ENCODE results near the gene TSPEAR.
"Not testable (repeated sequence)": the region's sequence is repeated elsewhere in the genome, so short reads cannot be mapped to it uniquely, and the experiment has no call there.

The TSPEAR gene

GRCh38 chr21:44650973-44651675, 60.2 kb downstream of the TSPEAR start:
- no peak for DNase-seq (ENCODE audit: low spot score)

DNA sequence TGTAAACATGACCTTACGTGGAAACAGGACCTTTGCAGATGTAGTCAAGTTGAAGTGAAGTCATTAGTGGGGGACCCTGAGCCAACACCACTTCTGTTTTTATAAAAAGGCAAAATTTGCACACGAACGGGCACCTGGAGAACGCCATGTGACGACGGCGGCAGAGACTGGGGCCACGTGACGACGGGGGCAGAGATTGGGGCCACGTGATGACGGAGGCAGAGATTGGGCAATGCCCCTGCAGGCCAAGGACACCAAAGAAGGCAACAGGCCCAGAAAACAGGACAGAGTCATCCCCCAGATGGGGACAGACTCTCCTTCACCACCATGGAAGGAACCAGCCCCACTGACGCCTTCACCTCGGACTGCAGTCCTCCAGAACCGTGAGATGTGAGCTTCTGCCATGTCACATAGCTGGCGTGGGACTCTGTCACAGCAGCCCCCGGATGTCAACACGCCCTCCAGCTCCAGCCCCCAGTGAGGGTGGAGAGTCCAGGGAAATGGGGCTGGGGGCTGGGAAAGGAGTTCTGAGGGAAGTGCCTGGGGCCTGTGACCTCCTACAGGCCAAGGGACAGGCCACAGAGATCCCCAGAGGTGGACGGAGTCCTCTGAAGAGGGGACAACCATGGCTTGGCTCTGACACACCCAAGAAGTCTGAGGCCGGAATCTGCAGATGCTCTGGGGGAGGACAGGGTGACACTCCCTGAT, 61.0 kb downstream of the TSPEAR start:
- no peak for DNase-seq (ENCODE audit: low spot score)

GRCh38 chr21:44649521-44650100, 61.8 kb downstream of the TSPEAR start:
- DNase-seq (ENCODE audit: low spot score): no peak

GRCh38 chr21:44648557-44649311, 62.6 kb downstream of the TSPEAR start:
- DNase-seq (ENCODE audit: low spot score): no peak

- DNase-seq (ENCODE audit: low spot score): no peak
Observed at GRCh38 chr21:44647222-44647552, 64.2 kb downstream of the TSPEAR start.

- not testable (repeated sequence) for DNase-seq (ENCODE audit: low spot score)
Observed at GRCh38 chr21:44646366-44647221, 64.8 kb downstream of the TSPEAR start, which contains the start of gene KRTAP10-11. Gene KRTAP10-11, plus strand, starts transcription at chr21:44646414. Its CDS starts 45 bp downstream, at chr21:44646459.

- no peak for DNase-seq (ENCODE audit: low spot score)
Observed at GRCh38 chr21:44644878-44645277, 66.5 kb downstream of the TSPEAR start.

- no peak for DNase-seq (ENCODE audit: low spot score)
Observed at GRCh38 chr21:44643741-44644310, 67.5 kb downstream of the TSPEAR start.

DNA sequence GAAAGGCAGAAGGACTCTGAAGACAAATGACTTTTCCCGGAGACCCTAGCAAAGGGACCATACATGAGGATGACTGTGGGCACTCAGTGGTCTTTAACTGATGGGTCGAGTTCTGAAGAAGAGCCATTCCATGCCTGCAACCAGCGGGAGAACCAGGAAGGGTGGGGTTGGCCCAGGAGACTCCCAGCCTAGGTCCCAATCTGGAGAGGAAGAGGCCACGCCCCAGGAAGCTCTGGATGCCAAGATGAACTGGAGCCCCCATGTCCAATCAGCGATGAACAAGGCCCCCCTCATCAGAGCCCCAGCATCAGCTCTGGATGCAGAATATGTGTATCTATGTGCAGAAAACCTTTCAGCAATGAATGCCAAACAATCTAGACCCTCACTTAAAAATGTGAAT, 70.6 kb downstream of the TSPEAR start:
- DNase-seq (ENCODE audit: low spot score): no peak

DNA sequence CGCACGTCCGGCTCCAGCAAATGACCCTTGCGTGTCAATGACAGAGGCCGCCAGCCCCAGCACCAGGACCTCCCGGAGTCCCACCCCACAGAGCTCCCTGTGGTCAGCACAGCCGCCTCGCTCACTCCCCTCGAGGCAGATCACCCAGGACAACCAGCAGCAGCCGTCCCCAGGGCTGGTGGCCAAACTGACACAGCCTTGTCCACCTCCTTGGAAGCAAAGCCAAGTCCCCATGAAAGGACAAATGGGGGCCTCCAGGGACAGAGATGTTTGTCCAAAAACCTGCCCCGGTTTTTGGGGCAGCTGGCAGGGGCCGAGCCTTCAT, 72.1 kb downstream of the TSPEAR start:
- no peak for DNase-seq (ENCODE audit: low spot score)

DNA sequence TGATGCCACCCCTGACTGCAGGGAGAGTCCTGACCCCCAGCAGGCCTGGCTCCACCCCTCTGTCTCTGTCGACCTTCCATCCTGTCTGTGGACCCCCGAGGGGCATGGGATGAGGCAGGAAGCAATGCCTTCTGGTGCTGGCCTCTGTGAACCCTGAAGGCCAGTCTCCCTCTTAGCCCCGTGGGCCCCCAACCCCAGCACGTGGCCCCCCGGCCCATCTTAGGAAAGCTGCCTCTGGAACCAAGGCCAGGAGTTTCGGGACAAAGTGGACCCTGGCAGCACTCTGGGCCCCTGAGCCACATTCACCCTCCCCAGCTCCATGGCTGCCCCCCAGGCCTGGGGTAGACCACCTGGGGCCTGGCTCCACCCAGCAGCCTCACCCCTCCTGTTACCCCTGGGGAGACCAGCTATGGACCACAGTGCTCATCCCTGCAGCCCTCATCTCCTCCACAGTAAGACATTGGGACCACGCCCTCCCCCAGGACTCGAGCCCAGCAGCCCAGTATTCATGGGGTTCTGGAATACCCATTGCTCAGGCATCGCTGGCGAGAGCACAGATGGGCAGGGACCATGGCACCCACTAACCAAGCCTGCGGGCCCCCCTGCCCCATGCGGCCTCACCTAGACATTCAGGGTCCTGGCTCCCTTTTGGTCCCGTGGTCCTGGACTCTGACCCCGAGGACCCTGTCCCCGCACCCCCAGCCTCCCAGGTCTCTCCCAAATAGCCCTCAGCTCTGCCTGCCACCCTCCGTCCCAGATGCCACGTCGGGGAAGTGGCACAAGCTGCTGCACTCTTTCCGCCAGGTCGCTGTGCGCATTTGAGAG, 72.7 kb downstream of the TSPEAR start:
- DNase-seq (ENCODE audit: low spot score): not testable (repeated sequence)

DNA sequence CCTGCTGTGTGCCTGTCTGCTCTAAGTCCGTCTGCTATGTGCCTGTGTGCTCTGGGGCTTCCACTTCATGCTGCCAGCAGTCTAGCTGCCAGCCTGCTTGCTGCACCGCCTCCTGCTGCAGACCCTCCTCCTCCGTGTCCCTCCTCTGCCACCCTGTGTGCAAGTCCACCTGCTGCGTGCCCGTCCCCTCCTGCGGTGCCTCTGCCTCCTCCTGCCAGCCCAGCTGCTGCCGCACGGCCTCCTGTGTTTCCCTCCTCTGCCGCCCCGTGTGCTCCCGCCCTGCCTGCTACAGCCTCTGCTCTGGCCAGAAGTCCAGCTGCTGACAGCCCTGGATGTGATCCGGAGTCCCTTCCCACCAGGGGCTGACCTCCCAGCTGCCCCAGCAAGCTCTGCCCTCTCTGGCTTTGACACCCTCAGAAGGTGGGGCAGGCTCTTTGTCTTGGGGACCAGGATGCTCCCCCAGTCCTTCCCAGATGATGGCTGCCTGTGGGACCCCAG, 73.5 kb downstream of the TSPEAR start:
- DNase-seq (ENCODE audit: low spot score): not testable (repeated sequence)

DNA sequence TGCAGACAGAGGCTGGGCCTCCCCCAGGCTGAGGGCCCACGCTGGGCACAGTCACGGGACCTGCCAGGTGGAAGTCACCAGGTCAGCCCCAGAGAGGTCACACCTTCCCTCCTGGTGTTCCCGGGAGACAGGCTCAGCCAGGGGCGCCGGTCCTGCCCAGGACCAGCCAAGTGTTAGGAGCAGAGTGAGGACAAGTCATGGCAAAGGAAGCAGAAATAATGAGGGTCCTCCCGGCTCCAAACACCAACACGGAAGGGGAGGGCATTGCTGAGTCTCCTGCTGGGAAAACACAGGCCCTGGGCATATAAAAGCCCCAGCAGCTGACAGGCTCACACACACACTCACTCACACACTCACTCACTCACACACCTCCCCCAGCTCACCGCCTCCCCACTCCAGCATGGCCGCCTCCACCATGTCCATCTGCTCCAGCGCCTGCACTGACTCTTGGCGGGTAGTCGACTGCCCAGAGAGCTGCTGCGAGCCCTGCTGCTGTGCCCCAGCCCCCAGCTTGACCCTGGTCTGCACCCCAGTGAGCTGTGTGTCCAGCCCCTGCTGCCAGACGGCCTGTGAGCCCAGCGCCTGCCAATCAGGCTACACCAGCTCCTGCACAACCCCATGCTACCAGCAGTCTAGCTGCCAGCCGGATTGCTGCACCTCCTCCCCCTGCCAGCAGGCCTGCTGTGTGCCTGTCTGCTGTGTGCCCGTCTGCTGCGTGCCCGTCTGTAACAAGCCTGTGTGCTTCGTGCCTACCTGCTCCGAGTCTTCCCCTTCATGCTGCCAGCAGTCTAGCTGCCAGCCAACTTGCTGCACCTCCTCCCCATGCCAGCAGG, 74.1 kb downstream of the TSPEAR start, which contains the start of gene KRTAP10-10:
Gene KRTAP10-10, plus strand, starts transcription at position 339 of the 833 bp plus-strand sequence. Its CDS starts 62 bp downstream, at position 401.
- DNase-seq (ENCODE audit: low spot score): no peak

- no peak for DNase-seq (ENCODE audit: low spot score)
Observed at GRCh38 chr21:44636209-44637017, 75.0 kb downstream of the TSPEAR start.

DNA sequence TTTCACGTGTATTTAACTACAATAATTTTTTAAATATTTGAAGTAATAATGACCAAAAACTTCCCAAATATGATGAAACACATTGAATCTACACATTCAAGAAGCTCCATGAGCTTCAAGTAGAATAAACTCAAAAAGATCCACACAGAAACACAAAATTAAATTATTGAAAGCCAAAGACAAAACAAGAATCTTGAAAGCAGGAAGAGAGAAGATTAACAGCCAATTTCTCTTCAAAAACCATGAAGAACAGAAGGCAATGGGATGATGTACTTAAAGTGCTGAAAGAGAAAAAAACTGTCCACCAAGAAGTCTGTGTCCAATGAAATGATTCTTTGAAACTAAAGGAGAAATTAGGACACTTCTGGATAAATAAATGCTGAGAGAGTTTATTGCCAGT, 79.3 kb downstream of the TSPEAR start:
- no peak for DNase-seq (ENCODE audit: low spot score)

DNA sequence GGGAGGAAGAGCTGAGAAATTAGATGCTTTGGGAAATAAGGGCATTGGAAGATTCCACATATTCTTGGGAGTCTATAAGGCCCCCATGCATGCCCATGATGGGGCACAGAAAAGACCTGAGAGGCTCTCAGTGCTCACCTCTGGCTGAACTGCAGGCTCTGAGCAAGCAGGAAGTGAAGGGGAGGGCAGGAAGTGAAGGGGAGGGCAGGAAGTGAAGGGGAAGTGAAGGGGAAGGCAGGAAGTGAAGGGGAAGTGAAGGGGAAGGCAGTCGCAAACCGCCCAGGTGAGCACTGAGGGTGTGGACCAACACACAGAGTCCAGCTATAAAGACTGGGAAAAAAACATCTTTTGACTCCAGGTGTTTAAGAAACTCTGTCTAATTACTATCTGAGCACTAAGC, 80.9 kb downstream of the TSPEAR start:
- DNase-seq (ENCODE audit: low spot score): no peak

- DNase-seq (ENCODE audit: low spot score): no peak
Observed at GRCh38 chr21:44628707-44629391, 82.5 kb downstream of the TSPEAR start.

DNA sequence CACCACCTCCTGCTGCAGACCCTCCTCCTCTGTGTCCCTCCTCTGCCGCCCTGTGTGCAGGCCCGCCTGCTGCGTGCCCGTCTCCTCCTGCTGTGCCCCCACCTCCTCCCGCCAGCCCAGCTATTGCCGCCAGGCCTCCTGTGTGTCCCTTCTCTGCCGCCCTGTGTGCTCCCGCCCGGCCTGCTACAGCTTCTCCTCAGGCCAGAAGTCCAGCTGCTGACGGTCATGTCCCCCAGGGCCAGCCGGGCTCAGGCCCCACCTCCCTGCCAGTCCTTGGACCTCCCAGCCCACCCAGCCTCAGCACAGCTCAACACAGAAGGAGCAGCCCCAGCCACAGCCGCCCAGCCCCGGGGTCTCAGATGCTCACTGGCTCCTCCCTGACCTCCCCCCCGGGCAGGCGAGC, 83.5 kb downstream of the TSPEAR start:
- DNase-seq (ENCODE audit: low spot score): not testable (repeated sequence)

Data from CD4-positive, alpha-beta T cell treated with Interleukin-6 at 100 ng/mL for 8 hours (primary cell).